Hematopoietic multipotent progenitor cell treated with erythropoietin and hydrocortisone succinate and interleukin-3 and kit ligand, for 17 days (in vitro differentiated cells): ENCODE measurements around the gene TMEM14B.
"Not testable (repeated sequence)": the region's sequence is repeated elsewhere in the genome, so short reads cannot be mapped to it uniquely, and the experiment has no call there.

ENCODE experiments used
- DNase-seq: peaks from one replicate; pipeline ENCODE4 v3.0.0-alpha.2; 2015; ENCODE audit warnings: low spot score

TMEM14B gene

DNA sequence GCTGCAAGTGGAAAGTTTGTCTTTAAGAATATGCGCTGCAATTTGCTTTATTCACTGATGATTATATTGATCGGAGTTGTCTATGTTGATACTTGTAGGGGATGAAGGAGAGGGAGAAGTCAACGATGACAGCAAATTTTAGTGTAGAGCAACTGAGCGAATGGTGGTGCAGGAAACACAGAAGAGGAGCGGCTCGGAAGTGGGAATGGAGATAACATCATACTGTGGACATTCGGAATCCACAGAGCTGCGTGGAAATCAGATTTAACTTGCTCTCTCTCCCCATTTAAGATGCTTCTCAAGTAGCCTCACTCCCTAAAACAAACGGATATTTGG is 722 bp upstream of the TMEM14B start:
- DNase-seq: no peak

DNA sequence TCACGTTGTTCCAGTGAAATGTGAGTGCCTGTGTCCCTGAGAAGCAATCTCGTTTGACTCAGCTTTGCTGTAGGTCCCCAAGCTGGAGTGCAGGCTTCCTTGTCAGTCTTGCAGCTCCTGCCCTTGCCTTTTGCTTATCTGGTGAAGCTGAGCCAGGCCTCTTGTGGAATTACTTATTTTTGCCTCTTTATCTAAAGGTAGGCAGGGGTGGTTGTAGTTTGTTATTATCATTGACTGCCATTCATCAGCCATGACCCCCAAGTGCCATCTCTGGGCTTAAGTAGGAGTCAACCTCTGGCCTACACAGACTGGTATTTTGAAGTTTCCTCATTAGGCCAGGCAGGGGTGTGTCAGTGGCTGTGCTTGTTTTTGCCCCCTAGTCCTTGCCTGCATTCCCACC is 2.1 kb downstream of the TMEM14B start:
- DNase-seq: peak; percentile 71

- DNase-seq: not testable (repeated sequence)
Observed at GRCh38 chr6:10750568-10750967, 3.0 kb downstream of the TMEM14B start.

GRCh38 chr6:10751757-10752156 is 4.2 kb downstream of the TMEM14B start:
- DNase-seq: peak; percentile 65

GRCh38 chr6:10756085-10756484 is 8.5 kb downstream of the TMEM14B start:
- DNase-seq: no peak

- peak; percentile 85 for DNase-seq
Observed at GRCh38 chr6:10759312-10759839, 11.8 kb downstream of the TMEM14B start.

GRCh38 chr6:10759884-10760329 is 12.3 kb downstream of the TMEM14B start:
- peak; percentile 30 for DNase-seq

GRCh38 chr6:10763006-10763405 is 15.4 kb downstream of the TMEM14B start:
- no peak for DNase-seq

DNA sequence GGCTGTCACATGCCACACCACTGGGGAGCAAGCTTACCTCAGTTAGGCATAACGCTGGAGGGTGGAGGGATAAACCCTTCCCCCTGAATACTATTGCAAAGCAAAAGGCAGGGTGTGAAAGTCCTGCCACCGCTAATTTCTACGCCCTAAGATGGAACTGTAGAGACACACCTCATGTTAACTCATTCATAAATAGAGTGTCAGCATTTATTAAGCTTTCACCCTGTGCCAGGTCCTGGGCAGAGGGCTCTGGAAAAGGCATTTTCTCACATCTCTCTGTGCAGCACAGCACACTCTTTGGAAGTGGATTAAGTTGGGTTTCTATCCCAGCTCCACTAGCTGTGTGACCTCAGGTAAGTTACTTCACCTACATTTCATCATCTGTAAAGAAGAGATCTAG is 21.8 kb downstream of the TMEM14B start:
- no peak for DNase-seq

GRCh38 chr6:10771371-10771894 is 23.8 kb downstream of the TMEM14B start:
- DNase-seq: peak; percentile 52

GRCh38 chr6:10778230-10778629 is 30.6 kb downstream of the TMEM14B start:
- no peak for DNase-seq

GRCh38 chr6:10779076-10779475 is 31.5 kb downstream of the TMEM14B start:
- DNase-seq: no peak

DNA sequence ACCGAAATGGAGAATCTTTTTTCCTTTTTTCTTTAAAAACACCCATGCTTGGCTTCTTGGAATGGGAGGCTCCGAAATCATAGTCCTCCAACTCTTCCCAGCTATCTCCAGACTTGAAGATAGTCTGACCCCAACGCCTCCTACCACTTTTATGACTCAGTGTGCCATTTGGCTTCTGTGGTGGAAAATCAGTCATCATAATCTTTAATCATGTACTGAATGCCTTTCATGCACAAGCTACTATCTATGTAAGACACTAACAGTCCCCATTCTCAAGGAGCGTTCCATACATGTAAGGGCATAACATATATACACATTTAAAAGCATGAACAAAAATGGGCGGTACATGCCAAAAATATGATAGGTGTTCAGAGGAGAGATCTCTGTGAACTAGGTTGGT is 44.1 kb downstream of the TMEM14B start:
- DNase-seq: no peak

- no peak for DNase-seq
Observed at GRCh38 chr6:10792101-10792500, 44.5 kb downstream of the TMEM14B start.

- DNase-seq: no peak
Observed at GRCh38 chr6:10793035-10793434, 45.4 kb downstream of the TMEM14B start.

DNA sequence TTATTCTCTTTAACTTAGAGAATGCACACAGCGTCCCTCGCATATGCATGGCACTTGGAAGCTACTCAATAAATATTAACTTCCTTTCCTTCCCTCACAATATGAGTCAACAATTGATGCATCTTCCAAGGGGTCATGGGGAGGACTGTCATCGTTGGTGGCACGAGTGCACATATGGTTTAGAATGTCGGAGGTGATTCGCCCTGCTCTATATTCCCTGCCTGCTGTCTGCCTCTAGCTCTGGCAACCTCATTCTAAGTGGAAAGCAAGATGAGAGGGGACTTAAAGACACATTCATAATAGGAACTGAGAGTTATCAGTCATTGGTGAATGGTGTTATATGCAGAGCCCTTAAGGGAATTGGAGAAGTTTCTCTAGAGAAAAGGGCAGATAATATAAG is 46.1 kb downstream of the TMEM14B start:
- DNase-seq: no peak

GRCh38 chr6:10794239-10794638 is 46.6 kb downstream of the TMEM14B start:
- peak; percentile 54 for DNase-seq

DNA sequence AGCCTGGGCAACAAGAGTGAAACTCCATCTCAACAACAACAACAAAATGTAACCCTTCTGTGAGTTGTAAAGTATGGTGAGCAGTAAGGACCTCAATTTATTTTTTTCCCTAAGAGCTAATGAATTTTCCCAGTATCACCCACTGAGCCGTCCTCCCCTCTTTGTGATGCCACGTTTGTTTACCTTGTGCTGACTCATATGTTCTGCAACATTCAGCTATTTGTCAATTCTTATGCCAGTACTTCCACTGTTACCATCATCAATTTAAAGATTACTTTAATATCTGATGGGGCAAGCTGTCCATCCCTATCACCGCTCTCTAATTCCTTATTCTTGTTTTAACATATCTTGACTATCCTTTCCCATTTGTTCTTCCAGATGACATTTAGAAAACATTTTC is 53.2 kb downstream of the TMEM14B start:
- no peak for DNase-seq

DNA sequence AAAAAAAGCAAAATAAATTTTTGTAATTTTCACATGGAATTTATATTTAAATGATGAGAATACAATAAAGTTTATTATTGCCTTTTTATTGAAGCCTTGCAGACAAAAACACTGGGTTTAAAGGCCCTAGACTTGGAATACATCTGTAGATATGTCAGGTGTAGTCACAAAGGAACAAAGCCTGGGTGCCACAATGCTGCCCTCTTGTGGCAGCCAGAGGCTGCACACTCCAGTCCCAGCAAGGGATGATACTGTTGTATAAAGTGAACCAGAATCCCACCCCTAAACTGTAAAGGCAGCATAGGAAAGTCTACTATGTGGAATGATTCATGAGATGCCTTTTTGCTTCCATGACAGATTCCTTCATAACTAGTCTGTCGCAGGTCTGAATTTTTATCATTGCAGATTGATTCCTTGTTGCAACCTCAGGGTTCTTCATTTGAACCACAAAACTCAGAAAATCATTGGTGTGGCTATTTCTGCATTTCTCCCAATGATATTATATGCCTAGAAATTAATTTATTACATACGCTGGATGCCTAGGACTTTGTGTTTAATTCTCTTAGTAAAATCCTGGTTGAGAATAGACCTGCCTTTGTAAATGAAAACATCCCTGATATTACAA is 53.7 kb downstream of the TMEM14B start:
- peak; percentile 82 for DNase-seq
